GM08714 (cell line): ENCODE data around the gene EMID1.

ENCODE experiments used
- H3K4me3 ChIP-seq: fragments of 200-500 bp; sonication (Bioruptor generic); 2 replicates; pipeline ENCODE4 v1.5.1; 2014; ENCODE audit warnings: mild to moderate bottlenecking, low read length, inconsistent platforms
- ZNF274 ChIP-seq: IDR thresholded peaks from 2 replicates; pipeline ENCODE4 v1.6.1; 2012; ENCODE audit warnings: mild to moderate bottlenecking, low read depth, low read length

Gene EMID1

GRCh38 chr22:29306835-29307595, 101.3 kb downstream of the EMID1 start:
- TF ChIP-seq ZNF274, result no peak

GRCh38 chr22:29307596-29308147, 102.0 kb downstream of the EMID1 start:
- no peak overlapping the region for H3K4me3 ChIP-seq
- TF ChIP-seq ZNF274, result no peak

More at GRCh38 chr22:29306835-29307595, 101.3 kb downstream of the EMID1 start:
- H3K4me3 ChIP-seq, result peak overlapping the region; percentile 10; the same call in 1 of the 2 replicates

GRCh38 chr22:29308148-29308790, 102.6 kb downstream of the EMID1 start:
- H3K4me3 ChIP-seq, result no peak overlapping the region
- TF ChIP-seq ZNF274, result no peak

- no peak for TF ChIP-seq ZNF274
- H3K4me3 ChIP-seq, result no peak overlapping the region
These were observed 103.1 kb downstream of the EMID1 start for GRCh38 chr22:29308791-29309262.
